ENCODE results near the gene MYO10. TPM values are rescaled to one million over a fixed set of nuclear protein-coding genes. Genes with fewer than 3 reads are reported as not detected.

MYO10 gene
- total and polyA plus RNA-seq, 9 donors, result 10.8 to 35.8 (median 16.3) TPM

GRCh38 chr5:16891033-16891432 lies 45.1 kb downstream of the MYO10 start:
- intact Hi-C loops (cut with DNase I), result no loop called here
- no peak for DNase-seq
- H3K36me3 ChIP-seq, result no peaks in the 10 kb centered on the region
- H3K4me3 ChIP-seq, result no peak overlapping the region
- H3K27ac ChIP-seq, result no peak overlapping the region
- 78 to 91% (median 89%) methylated on average over 8 of the region's 8 CpGs for WGBS, 3 donors
- H3K4me1 ChIP-seq (ENCODE audit: insufficient read depth), result peaks cover 10% of the 10 kb centered on the region
- H3K9me3 ChIP-seq, result no peaks in the 10 kb centered on the region
- H3K27me3 ChIP-seq, result no peaks in the 10 kb centered on the region
- TF ChIP-seq EP300 (IDR thresholded peaks at IDR 0.05), result no peak
- no peak for TF ChIP-seq CTCF (IDR thresholded peaks at IDR 0.05)
- TF ChIP-seq POLR2A (IDR thresholded peaks at IDR 0.05), result no peak

GRCh38 chr5:16889972-16890519 lies 46.0 kb downstream of the MYO10 start:
- intact Hi-C loops (cut with DNase I), result no loop called here
- TF ChIP-seq EP300 (IDR thresholded peaks at IDR 0.05), result no peak
- no peak for TF ChIP-seq CTCF (IDR thresholded peaks at IDR 0.05)
- TF ChIP-seq POLR2A (IDR thresholded peaks at IDR 0.05), result no peak
- 10 to 23% (median 15%) methylated on average over 5 of the region's 5 CpGs for WGBS, 3 donors
- Histone ChIP-seq H3K36me3 (no peaks in the 10 kb centered on the region), H3K9me3 (no peaks in the 10 kb centered on the region), H3K4me1 (ENCODE audit: insufficient read depth) (peaks cover 8% of the 10 kb centered on the region), H3K4me3 (no peak overlapping the region), H3K27me3 (no peaks in the 10 kb centered on the region), H3K27ac (no peak overlapping the region)
- DNase-seq, result no peak

GRCh38 chr5:16889203-16889971 lies 46.7 kb downstream of the MYO10 start:
- DNase-seq, result no peak
- 62 to 72% (median 63%) methylated on average over 8 of the region's 8 CpGs for WGBS, 3 donors
- H3K4me3 ChIP-seq, result no peak overlapping the region
- no peak overlapping the region for H3K27ac ChIP-seq
- no peaks in the 10 kb centered on the region for H3K9me3 ChIP-seq
- TF ChIP-seq CTCF (IDR thresholded peaks at IDR 0.05) (no peak), EP300 (IDR thresholded peaks at IDR 0.05) (no peak)
- H3K4me1 ChIP-seq (ENCODE audit: insufficient read depth), result peaks cover 8% of the 10 kb centered on the region
- no peaks in the 10 kb centered on the region for H3K27me3 ChIP-seq
- H3K36me3 ChIP-seq, result no peaks in the 10 kb centered on the region
- intact Hi-C loops (cut with DNase I), result no loop called here

GRCh38 chr5:16888694-16889124 lies 47.4 kb downstream of the MYO10 start:
- H3K4me1 ChIP-seq (ENCODE audit: insufficient read depth), result peaks cover 13% of the 10 kb centered on the region
- no peak for TF ChIP-seq EP300 (IDR thresholded peaks at IDR 0.05)
- TF ChIP-seq CTCF (IDR thresholded peaks at IDR 0.05), result no peak
- no peak for TF ChIP-seq POLR2A (IDR thresholded peaks at IDR 0.05)

More at GRCh38 chr5:16888694-16889124, 47.4 kb downstream of the MYO10 start:
- no peak overlapping the region for H3K27ac ChIP-seq
- intact Hi-C loops (cut with DNase I), result no loop called here
- no peaks in the 10 kb centered on the region for H3K36me3 ChIP-seq
- no peaks in the 10 kb centered on the region for H3K9me3 ChIP-seq
- H3K27me3 ChIP-seq, result no peaks in the 10 kb centered on the region
- H3K4me3 ChIP-seq, result no peak overlapping the region
- no peak for DNase-seq
- WGBS, 3 donors, result 50 to 58% (median 56%) methylated on average over 3 of the region's 3 CpGs
